Epithelial cell of esophagus (primary cell): ENCODE data around the gene EGFL7.

ENCODE experiments used
- DNase-seq: peaks from one replicate; pipeline ENCODE4 v3.0.0; 2010; ENCODE audit warnings: low read depth
- H3K4me3 ChIP-seq: 2 replicates; pipeline ENCODE4 v1.5.1; 2011; ENCODE audit warnings: mild to moderate bottlenecking, low read length, control low read depth
- CTCF ChIP-seq: IDR thresholded peaks from 2 replicates; pipeline ENCODE4 v1.5.1; 2011; ENCODE audit warnings: low read depth, mild to moderate bottlenecking, low read length, control low read depth, inconsistent platforms; ENCODE audit not compliant: insufficient read depth; ENCODE audit errors: missing control alignments

Gene EGFL7

GRCh38 chr9:136678624-136679023 lies 15.9 kb downstream of the EGFL7 start:
- no peak for TF ChIP-seq CTCF
- no peak for DNase-seq
- H3K4me3 ChIP-seq, result no peak overlapping the region

DNA sequence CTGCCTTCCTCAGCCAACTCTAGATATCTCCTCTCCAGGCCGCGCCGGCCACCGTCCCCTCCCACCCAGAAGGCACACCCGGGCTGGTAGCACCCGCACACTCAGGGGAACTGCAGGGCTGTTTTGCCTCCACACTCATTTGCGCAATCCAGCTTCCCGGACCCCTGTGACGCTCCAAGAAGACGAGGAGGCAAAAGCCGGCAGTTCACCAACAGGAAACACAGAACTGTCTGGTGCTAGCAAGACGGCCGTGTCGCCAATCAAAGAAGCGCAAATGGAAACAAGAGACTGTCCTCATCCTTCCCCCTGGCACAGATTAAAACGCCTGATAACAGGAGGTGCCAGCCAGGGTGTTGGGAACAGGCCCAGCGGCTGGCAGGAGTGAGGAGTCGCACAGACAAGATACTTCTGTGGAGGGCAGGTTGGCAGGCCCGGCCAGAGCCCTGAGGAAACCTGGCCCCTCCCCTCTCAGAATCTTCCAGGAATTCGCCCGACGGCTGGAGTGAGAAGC lies 16.8 kb downstream of the EGFL7 start:
- TF ChIP-seq CTCF, result no peak
- no peak for DNase-seq
- no peak overlapping the region for H3K4me3 ChIP-seq

GRCh38 chr9:136681029-136681428 lies 18.3 kb downstream of the EGFL7 start:
- no peak for TF ChIP-seq CTCF
- no peak for DNase-seq
- no peak overlapping the region for H3K4me3 ChIP-seq

DNA sequence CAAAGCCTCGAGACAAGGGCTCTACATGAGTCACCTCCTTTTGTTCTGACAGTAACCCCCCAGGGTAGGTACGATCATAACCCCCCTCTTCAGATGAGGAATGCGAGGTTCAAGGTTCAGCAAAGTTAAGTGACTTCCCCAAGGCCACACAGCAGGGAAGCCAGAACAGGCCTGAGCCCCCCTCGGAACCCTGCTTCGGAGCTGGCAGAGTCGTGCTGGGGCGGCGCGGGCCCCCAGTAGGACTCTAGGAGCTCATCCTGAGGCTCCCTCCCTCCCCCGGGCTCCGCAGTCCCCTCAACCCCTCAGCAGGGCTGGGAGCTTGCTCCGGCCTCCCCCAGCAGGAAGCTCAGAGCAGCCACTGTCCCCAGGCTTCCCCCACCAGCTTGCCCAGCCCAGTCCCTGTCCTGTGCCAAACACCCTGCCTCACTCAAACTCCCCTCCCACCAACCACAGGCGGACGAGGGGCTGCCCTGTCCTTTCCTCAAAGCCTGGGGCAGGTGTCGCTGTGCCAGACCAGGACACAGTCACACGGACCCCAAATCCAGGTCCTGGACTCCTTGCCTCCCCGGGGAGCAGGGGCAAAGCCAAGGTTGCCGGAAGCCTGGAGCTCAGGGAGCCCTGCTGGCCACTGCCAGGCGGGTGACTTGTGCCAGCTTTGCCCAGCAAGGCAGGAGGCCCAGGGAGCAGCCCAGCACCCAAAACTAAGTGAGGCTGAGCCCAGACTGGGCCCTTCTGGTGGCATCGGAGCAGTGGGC lies 19.4 kb downstream of the EGFL7 start:
- no peak for DNase-seq
- no peak overlapping the region for H3K4me3 ChIP-seq
- no peak for TF ChIP-seq CTCF

DNA sequence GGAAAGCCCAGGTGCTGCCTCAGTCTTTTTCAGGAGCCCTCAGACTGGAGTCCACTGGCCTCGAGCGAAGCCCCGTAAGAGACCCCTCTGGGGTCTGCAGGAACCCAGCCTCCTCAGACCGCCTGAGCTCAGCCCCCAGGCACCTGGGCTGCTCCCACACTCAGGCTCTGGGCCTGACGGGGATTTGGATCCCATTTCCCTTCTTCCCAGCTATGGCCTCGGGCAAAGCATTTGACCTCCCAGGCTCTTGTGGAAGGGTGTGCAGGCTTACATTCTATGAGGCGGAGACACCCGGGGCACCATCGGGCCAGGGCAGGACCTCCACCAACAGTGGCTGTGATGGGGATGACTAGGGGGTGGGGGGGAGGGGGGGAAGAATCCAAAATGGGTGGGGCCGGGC lies 20.0 kb downstream of the EGFL7 start:
- no peak for TF ChIP-seq CTCF
- no peak for DNase-seq
- H3K4me3 ChIP-seq, result no peak overlapping the region

DNA sequence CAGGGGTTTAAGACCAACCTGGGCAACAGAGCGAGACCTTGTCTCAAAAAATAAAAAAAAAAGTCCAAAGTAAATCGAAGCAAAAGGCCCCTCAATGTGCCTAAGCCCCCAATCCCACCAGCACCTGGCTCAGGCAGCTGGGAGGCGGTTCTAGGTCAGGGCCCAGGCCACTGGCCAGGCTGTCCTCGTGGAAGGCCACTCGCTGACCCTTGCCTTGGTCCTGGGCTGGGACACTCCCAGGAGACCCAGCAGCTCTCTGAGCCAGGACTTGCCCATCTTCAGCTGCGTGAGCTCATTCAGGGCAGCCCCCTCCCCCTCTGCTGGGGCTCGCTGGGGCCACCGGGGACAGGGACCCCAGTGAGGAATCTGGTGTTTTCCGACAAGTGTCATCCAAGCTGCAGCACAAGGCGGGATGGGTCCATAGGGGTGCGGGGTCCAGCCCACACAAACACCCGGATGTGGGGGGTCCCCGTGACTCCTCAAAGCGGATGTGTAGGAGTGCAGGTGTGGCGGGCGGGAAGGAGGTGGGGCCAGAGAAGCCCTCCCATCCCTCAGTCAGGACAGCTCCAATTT lies 20.5 kb downstream of the EGFL7 start:
- no peak for DNase-seq
- TF ChIP-seq CTCF, result no peak
- no peak overlapping the region for H3K4me3 ChIP-seq
